IPS-15b (cell line): Measurements from ENCODE around the gene YJU2.
"Not testable (repeated sequence)": the region's sequence is repeated elsewhere in the genome, so short reads cannot be mapped to it uniquely, and the experiment has no call there.

ENCODE experiments used
- H3K27me3 ChIP-seq: one replicate; pipeline ENCODE4 v1.6.1; 2013; ENCODE audit warnings: low read length; ENCODE audit not compliant: control insufficient read depth, insufficient read depth
- H3K36me3 ChIP-seq: one replicate; pipeline ENCODE4 v1.6.1; 2013; ENCODE audit warnings: low read length; ENCODE audit not compliant: control insufficient read depth, insufficient read depth
- H3K4me1 ChIP-seq: one replicate; pipeline ENCODE4 v1.6.1; 2013; ENCODE audit warnings: mild to moderate bottlenecking, low read length; ENCODE audit not compliant: control insufficient read depth, insufficient read depth
- H3K4me3 ChIP-seq: one replicate; pipeline ENCODE4 v1.5.1; 2013; ENCODE audit warnings: low read depth, low read length
- H3K9ac ChIP-seq: one replicate; pipeline ENCODE4 v1.6.1; 2013; ENCODE audit warnings: low read depth, mild to moderate bottlenecking, low read length
- H3K9me3 ChIP-seq: one replicate; pipeline ENCODE4 v1.6.1; 2013; ENCODE audit warnings: mild to moderate bottlenecking, low read length; ENCODE audit not compliant: control insufficient read depth, insufficient read depth

Gene YJU2

DNA sequence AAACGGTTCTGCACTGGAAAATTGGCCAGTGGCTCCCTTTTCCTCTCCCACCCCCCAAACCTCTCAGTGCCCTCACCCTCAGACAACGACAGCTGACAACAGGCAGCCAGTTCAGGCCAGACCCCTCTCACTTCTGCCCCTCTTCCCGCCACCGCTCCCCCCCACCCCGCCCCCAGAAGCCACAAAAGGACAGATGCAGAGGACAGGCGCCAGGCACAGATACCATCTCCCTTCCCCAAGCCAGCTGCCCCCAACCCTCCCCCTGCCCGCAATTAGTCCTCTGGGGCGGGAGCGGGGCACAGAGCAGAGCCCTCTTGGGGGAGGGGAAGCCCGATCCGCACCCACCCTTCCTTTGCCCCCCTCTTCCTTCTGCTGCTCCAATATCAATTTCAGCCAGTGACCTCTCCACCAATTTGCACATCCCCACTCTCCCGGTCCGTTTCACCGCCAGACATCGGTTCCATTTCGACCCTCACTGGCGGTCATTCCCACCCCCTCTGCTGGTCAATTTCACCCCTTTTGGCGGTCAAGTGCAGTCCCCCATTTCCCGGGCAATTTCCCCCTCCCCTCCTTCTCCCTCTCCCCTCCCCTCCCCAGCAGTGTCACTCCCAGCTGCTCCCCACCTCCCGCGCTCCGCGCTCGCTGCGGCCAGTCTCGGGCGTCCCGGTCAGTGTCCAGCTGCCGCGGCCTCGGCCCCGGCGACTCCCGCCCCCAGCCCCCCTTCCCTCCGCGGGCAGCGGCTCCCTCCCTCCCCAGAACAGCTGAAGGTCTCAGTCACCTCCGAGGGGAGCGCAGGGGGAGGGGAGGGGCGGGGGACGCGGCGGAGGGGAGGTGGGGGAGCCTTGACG, 31.8 kb downstream of the YJU2 start, which contains the start of gene SHD:
SHD (plus strand) TSS at position 848 of the 848 bp plus-strand sequence. CDS start 798 bp downstream, outside the sequence.
- Histone ChIP-seq H3K4me1 (no peaks in the 10 kb centered on the region), H3K36me3 (no peaks in the 10 kb centered on the region), H3K9ac (peak within 1 kb of the TSS; percentile 60), H3K27me3 (peaks cover 21% of the 10 kb centered on the region), H3K4me3 (peak within 1 kb of the TSS; percentile 68), H3K9me3 (no peaks in the 10 kb centered on the region)

DNA sequence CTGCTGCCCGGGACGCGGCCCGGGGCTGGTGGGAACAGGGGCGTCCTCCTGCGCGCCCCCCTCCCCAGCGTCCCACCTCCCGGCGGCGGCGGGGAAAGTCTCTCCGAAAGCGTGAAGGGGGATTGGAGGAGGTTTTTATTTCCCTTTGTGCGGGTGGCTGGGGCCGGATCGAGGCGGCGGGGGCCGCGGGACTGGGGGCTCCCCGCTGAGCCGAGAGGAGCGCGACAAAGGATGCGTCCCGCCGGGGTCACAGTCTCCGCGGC, 32.3 kb downstream of the YJU2 start:
- Histone ChIP-seq H3K9ac (peak overlapping the region; percentile 60), H3K36me3 (no peaks in the 10 kb centered on the region), H3K9me3 (no peaks in the 10 kb centered on the region), H3K4me3 (peak overlapping the region; percentile 68), H3K27me3 (peaks cover 21% of the 10 kb centered on the region), H3K4me1 (no peaks in the 10 kb centered on the region)

DNA sequence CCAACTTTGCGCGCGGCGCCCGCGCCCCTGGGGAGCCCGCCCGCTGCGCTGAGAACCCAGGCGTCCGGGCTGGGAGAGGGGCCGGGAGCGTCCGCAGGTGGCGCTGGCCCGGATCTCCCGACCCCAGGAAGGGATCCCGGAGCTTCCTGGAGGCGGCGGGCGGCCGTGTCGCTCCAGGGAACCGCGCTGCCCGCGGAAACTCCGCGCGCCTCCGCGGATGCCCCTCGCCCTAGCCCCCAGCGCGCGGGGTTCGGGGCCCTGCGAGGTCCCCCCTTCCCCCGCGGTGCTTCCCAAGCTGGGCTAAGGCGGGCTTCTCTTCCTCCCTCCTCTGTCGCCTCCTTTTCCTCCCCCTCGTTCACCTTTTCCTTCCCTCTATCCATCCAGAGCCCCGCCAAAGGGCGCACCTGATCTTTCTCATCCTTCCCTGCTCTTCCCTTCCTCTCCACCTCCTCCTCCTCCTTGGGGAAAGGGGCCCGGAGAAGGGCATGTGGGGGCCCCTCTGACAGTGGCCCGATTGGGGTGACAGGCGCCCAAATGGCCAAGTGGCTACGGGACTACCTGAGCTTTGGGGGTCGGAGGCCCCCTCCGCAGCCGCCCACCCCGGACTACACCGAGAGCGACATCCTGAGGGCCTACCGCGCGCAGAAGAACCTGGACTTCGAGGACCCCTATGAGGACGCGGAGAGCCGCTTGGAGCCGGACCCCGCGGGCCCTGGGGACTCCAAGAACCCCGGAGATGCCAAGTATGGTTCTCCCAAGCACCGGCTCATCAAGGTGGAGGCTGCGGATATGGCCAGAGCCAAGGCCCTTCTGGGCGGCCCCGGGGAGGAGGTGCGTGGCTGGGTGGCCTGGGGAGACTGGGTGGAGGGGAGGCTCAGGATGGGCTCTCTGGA, 32.9 kb downstream of the YJU2 start:
- H3K4me3 ChIP-seq, result peak overlapping the region; percentile 68
- no peaks in the 10 kb centered on the region for H3K9me3 ChIP-seq
- no peaks in the 10 kb centered on the region for H3K4me1 ChIP-seq
- H3K27me3 ChIP-seq, result peaks cover 21% of the 10 kb centered on the region
- H3K36me3 ChIP-seq, result no peaks in the 10 kb centered on the region
- H3K9ac ChIP-seq, result peak overlapping the region; percentile 60

DNA sequence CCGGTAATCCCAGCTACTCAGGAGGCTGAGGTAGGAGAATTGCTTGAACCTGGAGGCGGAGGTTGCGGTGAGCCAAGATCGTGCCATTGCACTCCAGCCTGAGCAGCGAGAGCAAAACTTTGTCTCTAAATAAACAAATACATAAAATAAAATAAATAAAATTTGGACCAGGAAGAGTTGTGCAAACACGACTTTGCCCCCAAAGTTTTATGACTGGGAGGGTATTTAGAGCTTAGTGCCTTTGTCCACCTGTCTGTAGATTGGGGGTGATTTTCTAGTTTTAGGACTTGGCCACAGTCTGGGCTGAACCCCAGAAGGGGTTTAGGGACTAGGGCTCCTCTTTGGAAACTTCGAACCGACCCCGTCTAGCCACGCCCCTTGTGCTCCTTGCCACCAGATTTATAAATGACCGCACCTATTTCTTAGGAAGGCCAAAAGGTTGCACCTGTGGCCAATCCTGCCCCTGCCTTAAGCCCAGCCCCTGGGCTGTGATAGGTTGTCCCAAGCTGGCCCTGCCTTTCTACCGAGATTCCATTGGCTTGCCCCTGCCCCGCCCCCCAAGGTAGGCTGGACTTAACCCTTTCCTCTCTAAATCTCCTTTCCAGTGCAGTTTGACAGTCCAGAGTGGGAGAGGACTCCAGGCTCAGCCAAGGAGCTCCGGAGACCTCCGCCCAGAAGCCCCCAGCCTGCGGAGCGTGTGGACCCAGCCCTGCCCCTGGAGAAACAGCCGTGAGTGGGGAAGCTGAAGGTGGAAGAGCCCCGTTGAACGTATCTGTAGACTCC, 37.5 kb downstream of the YJU2 start:
- Histone ChIP-seq H3K9ac (no peak overlapping the region), H3K27me3 (peaks cover 18% of the 10 kb centered on the region), H3K4me3 (peak overlapping the region; percentile 48), H3K4me1 (no peaks in the 10 kb centered on the region), H3K9me3 (no peaks in the 10 kb centered on the region), H3K36me3 (no peaks in the 10 kb centered on the region)

DNA sequence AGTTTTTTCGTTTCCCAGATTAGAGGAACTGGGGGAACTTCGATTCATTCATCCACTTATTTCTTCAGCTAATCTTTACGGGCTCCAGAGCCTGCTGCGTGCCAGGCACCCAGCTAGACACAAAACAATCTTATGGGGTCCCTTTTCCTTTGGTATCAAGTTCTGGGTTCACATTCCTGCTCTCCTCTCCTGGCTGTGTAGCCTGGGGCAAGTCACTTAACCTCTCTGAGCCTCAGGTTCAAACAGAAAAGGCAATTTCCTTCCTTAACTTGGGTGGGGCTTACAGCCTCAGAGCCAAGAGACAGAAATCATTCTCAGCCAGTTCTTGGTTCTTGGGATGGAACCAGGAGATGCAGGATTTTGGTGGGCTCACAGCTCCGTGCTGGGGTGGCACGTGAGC, 38.1 kb downstream of the YJU2 start:
- no peaks in the 10 kb centered on the region for H3K36me3 ChIP-seq
- no peaks in the 10 kb centered on the region for H3K4me1 ChIP-seq
- no peak overlapping the region for H3K9ac ChIP-seq
- peaks cover 18% of the 10 kb centered on the region for H3K27me3 ChIP-seq
- H3K9me3 ChIP-seq, result no peaks in the 10 kb centered on the region
- H3K4me3 ChIP-seq, result peak overlapping the region; percentile 27

DNA sequence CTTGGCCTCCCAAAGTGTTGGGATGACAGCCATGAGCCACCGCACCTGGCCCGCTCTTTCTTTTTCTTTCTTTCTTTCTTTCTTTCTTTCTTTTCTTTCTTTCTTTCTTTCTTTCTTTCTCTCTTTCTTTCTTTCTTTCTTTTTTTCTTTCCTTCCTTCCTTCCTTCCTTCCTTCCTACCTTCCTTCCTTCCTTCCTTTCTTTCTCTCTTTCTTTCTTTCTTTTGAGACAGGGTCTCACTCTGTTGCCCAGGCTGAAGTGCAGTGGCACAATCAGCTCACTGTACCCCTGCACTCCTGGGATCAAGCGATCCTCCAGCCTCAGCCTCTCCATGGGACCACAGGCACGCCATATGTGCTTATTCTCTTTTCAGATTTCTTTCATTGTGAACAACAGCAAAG, 39.3 kb downstream of the YJU2 start:
- H3K9me3 ChIP-seq, H3K9ac ChIP-seq, H3K4me1 ChIP-seq, H3K27me3 ChIP-seq, H3K36me3 ChIP-seq, H3K4me3 ChIP-seq: not testable (repeated sequence)

DNA sequence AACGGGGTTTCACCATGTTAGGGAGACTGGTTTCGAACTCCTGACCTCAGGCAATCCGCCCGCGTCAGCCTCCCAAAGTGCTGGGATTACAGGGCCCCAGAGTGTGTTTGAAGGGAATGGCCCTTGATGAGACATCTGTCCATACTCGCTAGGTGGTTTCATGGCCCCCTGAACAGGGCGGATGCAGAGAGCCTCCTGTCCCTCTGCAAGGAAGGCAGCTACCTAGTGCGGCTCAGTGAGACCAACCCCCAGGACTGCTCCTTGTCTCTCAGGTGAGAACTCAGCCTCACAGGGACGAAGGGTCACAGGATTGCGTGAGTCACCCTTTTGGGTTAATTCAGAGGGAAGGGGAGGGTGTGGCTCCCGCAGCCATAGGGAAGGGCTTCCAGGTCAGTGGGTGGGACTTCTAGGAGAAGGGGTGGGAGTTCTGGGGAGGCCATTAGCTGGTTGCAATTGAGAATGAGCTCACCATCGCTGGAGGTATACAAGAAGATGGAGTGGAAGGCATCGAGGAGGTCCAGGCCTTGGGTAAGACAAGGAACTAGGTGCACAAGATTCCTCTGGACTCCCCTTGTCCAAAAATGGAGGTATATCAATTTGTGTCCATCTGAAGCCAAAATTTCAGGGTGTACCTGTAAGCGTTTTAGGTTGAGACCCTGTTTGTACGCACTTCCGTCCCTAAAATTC, 41.4 kb downstream of the YJU2 start:
- H3K36me3 ChIP-seq, result no peaks in the 10 kb centered on the region
- H3K27me3 ChIP-seq, result no peaks in the 10 kb centered on the region
- no peak overlapping the region for H3K9ac ChIP-seq
- H3K4me3 ChIP-seq, result no peak overlapping the region
- no peaks in the 10 kb centered on the region for H3K9me3 ChIP-seq
- H3K4me1 ChIP-seq, result no peaks in the 10 kb centered on the region

DNA sequence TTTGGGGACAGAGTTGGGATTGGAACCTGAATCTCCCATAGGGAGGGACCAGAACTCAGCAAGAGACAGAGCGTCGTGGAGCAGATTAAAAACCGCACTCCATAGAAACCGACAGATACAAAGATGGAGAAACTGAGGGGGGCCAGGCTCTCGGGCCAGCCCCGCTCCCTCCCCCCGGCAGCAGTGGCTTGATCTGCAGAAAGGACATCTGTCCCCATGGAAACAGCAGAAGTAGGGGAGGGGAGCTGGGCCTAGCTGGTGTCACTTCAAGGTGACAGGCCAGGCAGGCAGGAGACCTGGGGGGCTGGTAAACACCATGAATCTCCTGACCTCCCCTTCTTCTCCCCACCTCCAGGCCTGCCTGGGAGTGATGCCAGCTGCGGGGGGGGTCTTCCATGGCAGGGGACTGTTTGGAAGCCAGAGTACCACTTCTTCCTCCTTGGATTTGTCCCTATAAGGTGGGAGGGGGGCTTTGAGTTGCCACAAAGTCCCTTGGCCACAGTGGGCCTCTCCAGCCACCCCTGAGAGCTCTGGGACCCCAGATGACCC, 44.4 kb downstream of the YJU2 start:
- Histone ChIP-seq H3K27me3 (peaks cover 2% of the 10 kb centered on the region), H3K36me3 (no peaks in the 10 kb centered on the region), H3K9ac (no peak overlapping the region), H3K4me3 (no peak overlapping the region), H3K9me3 (no peaks in the 10 kb centered on the region), H3K4me1 (no peaks in the 10 kb centered on the region)

DNA sequence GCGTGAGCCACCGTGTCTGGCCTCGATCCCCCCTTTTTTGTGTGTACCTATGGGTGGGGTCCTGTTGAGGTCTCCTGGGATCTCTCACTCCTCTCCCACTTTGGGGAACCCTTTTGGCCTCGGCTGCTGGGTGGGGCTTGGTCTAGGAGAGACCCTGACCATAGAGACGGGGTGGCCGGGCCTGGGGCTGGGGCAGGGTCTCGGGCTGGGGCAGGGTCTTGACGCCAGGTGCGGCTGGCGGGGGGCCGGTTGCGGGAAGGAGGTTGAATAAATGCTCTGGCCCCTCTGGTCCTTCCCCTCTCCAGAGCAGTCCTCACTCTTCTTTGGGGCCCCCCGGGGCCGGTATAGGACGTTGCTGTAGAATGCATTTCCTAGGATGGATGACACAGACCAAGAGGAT, 45.6 kb downstream of the YJU2 start:
- H3K9ac ChIP-seq, result no peak overlapping the region
- no peaks in the 10 kb centered on the region for H3K36me3 ChIP-seq
- H3K4me1 ChIP-seq, result no peaks in the 10 kb centered on the region
- H3K27me3 ChIP-seq, result peaks cover 2% of the 10 kb centered on the region
- no peaks in the 10 kb centered on the region for H3K9me3 ChIP-seq
- H3K4me3 ChIP-seq, result no peak overlapping the region

DNA sequence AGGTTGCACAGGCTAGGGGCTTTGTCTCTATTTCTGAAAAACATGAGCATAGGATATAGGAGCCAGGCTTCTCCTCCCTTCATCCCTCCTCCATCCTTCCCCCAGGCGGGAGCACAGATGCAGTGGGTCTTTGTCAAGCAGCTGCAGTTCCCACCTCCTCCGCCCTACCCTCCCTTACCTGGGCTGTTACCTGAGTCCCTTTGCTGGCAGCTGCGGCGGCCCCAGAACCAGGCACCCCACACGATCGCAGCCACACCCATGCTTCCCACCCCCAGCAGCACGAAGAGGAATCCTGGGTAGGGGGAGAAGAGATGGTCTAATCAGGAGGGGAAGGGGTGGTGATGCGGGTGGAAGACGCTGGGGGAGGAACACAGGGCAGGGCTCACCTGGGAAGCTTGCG, 47.5 kb downstream of the YJU2 start:
- peak overlapping the region; percentile 26 for H3K4me3 ChIP-seq
- peaks cover 2% of the 10 kb centered on the region for H3K27me3 ChIP-seq
- H3K4me1 ChIP-seq, result no peaks in the 10 kb centered on the region
- H3K9ac ChIP-seq, result no peak overlapping the region
- no peaks in the 10 kb centered on the region for H3K36me3 ChIP-seq
- H3K9me3 ChIP-seq, result no peaks in the 10 kb centered on the region
